GM12878 (cell line): ENCODE measurements around the gene WIPF2. TPM values are rescaled to one million over a fixed set of nuclear protein-coding genes. Genes with fewer than 3 reads are reported as not detected.
A peak's percentile ranks its signal among the peaks of the same experiment; 100 is the strongest.

Experiments used
- ATAC-seq: fragments of 200-7000 bp; cut with Tn5 transposase; 3 replicates; pipeline ENCODE4 v1.9.1; 2020; ENCODE audit warnings: mild to moderate bottlenecking, moderate library complexity
- BruUV-seq: library from RNA; stranded (reverse); fragments of 400-500 nt; replicated peaks from 2 replicates; lab custom pipeline; 2021; lab: Mats Ljungman, UMichigan
- CTCF ChIA-PET: fragments of 300-600 bp; sonication (Branson Sonifier 250); formaldehyde crosslinking; extraction: SDS; loops from one replicate; lab custom pipeline; 2021; ENCODE audit warnings: inconsistent platforms; lab: Yijun Ruan, JAX
- POLR2A ChIA-PET: fragments of 350-600 bp; formaldehyde crosslinking; extraction: SDS; loops from one replicate; lab custom pipeline; 2021; ENCODE audit warnings: inconsistent platforms; lab: Charles Lee
- RAD21 ChIA-PET: fragments of 300-600 bp; sonication (Branson Sonifier 250); formaldehyde crosslinking; loops from one replicate; lab custom pipeline; 2023; ENCODE audit warnings: antibody characterized with exemption; ENCODE audit not compliant: unreplicated experiment; lab: Charles Lee
- SMC1A ChIA-PET: fragments of 300-600 bp; sonication (Branson Sonifier 250); formaldehyde crosslinking; loops from one replicate; lab custom pipeline; 2023; ENCODE audit not compliant: unreplicated experiment, uncharacterized antibody; lab: Charles Lee
- DNase-seq: peaks from one replicate; pipeline ENCODE4 v3.0.0-alpha.2; 2011; ENCODE audit warnings: low read depth, low spot score
- FAIRE-seq: peaks from 3 replicates; lab custom pipeline; 2011; peaks lifted over from hg19 to GRCh38; lab: Jason Lieb, UNC
- H2AFZ ChIP-seq: 2 replicates; pipeline ENCODE4 v1.6.0; 2011; ENCODE audit warnings: low read depth, low read length, control low read depth; ENCODE audit not compliant: control insufficient read depth
- H3K27ac ChIP-seq: 2 replicates; pipeline ENCODE4 v1.5.1; 2011; ENCODE audit warnings: control low read depth; ENCODE audit not compliant: control insufficient read depth, insufficient read depth
- H3K27me3 ChIP-seq, 2 experiments: replicated peaks in 1 of 2; 2 replicates each; pipeline versions ENCODE4 v1.6.0 to v1.6.1; 2011; ENCODE audit warnings: low read length in 1 of 2; ENCODE audit not compliant: control insufficient read depth in 2 of 2, insufficient read depth in 2 of 2
- H3K36me3 ChIP-seq, 2 experiments: 2 replicates each; pipeline ENCODE4 v1.5.1; 2011; ENCODE audit warnings: low read length in 1 of 2; ENCODE audit not compliant: control insufficient read depth in 2 of 2, insufficient read depth in 2 of 2
- H3K4me1 ChIP-seq: 2 replicates; pipeline ENCODE4 v1.6.1; 2011; ENCODE audit warnings: mild to moderate bottlenecking, low read length, moderate library complexity, mixed read lengths; ENCODE audit not compliant: control insufficient read depth, insufficient read depth
- H3K4me2 ChIP-seq: 2 replicates; pipeline ENCODE4 v1.6.0; 2011; ENCODE audit warnings: control low read depth; ENCODE audit not compliant: control insufficient read depth, insufficient read depth
- H3K4me3 ChIP-seq: fragments of 200-600 bp; sonication (generic); 2 replicates; pipeline ENCODE4 v1.5.1; 2016
- H3K79me2 ChIP-seq: 2 replicates; pipeline ENCODE4 v1.6.0; 2011; ENCODE audit warnings: low read length; ENCODE audit not compliant: control insufficient read depth, insufficient read depth
- H3K9ac ChIP-seq: 2 replicates; pipeline ENCODE4 v1.8.0; 2011; ENCODE audit warnings: low read length, control low read depth, mixed read lengths; ENCODE audit not compliant: control insufficient read depth, insufficient read depth
- H3K9me3 ChIP-seq: replicated peaks from 3 replicates; pipeline ENCODE4 v1.5.1; 2011; ENCODE audit warnings: mild to moderate bottlenecking, low read length; ENCODE audit not compliant: control insufficient read depth, insufficient read depth
- H4K20me1 ChIP-seq: 2 replicates; pipeline ENCODE4 v1.6.0; 2011; ENCODE audit not compliant: control insufficient read depth, insufficient read depth
- BCL3 ChIP-seq: IDR thresholded peaks from 2 replicates; pipeline ENCODE4 v1.6.1; 2011; ENCODE audit warnings: borderline replicate concordance, low read depth, mild to moderate bottlenecking, moderate library complexity, low read length; ENCODE audit not compliant: insufficient read depth, poor library complexity, severe bottlenecking
- CHD1 ChIP-seq: IDR thresholded peaks from 2 replicates; pipeline ENCODE4 v1.6.1; 2012; ENCODE audit warnings: low read depth, low read length, improper control_type of control experiment
- CREB1 ChIP-seq: IDR thresholded peaks from 2 replicates; pipeline ENCODE4 v1.6.1; 2012; ENCODE audit warnings: low read depth, mild to moderate bottlenecking, inconsistent platforms
- E4F1 ChIP-seq: fragments of 450-650 bp; IDR thresholded peaks from 2 replicates; pipeline ENCODE4 v1.6.1; 2018; ENCODE audit warnings: borderline replicate concordance, mild to moderate bottlenecking; ENCODE audit not compliant: partially characterized antibody
- EED ChIP-seq: sonication (generic); IDR thresholded peaks from 2 replicates; pipeline ENCODE4 v1.6.1; 2016; ENCODE audit warnings: antibody characterized with exemption, low read depth
- ETV6 ChIP-seq, 2 experiments: fragments of 450-650 bp in 1 of 2; IDR thresholded peaks in 1 of 2; conservative IDR thresholded peaks in 1 of 2; 2 replicates each; pipeline ENCODE4 v1.6.1; 2014; ENCODE audit warnings: antibody characterized with exemption in 1 of 2, borderline replicate concordance in 1 of 2, low read depth in 1 of 2, mild to moderate bottlenecking in 1 of 2, moderate library complexity in 1 of 2
- JUNB ChIP-seq: IDR thresholded peaks from 2 replicates; pipeline ENCODE4 v1.6.1; 2016; ENCODE audit warnings: antibody characterized with exemption, mild to moderate bottlenecking
- MEF2B ChIP-seq: fragments of 450-650 bp; IDR thresholded peaks from 2 replicates; pipeline ENCODE4 v1.6.1; 2018; ENCODE audit warnings: mild to moderate bottlenecking, moderate library complexity; ENCODE audit not compliant: partially characterized antibody, poor library complexity, severe bottlenecking
- MTA2 ChIP-seq: fragments of 450-650 bp; IDR thresholded peaks from 2 replicates; pipeline ENCODE4 v1.6.1; 2016; ENCODE audit warnings: low read depth, mild to moderate bottlenecking, moderate library complexity
- SP1 ChIP-seq: IDR thresholded peaks from one replicate; pipeline ENCODE4 v1.6.1; 2011; ENCODE audit warnings: low read depth, low read length
- ZNF687 ChIP-seq: fragments of 450-650 bp; IDR thresholded peaks from 2 replicates; pipeline ENCODE4 v1.6.1; 2017; ENCODE audit warnings: mild to moderate bottlenecking, moderate library complexity
- WGBS: methylation state at CpG from one replicate; pipeline ENCODE4 v1.1.6; 2016; ENCODE audit warnings: low lambda C conversion rate; ENCODE audit not compliant: insufficient replicate concordance, insufficient coverage; ENCODE audit errors: missing lambda C conversion rate; 5-methylcytosine and 5-hydroxymethylcytosine counted together
- in situ Hi-C: fragments of 300-500 bp; cut with MboI; formaldehyde crosslinking; loops from 9 replicates; pipeline ENCODE4 v1.14.3; 2018; ENCODE audit warnings: mixed read lengths
- intact Hi-C: fragments of 100-400 bp; cut with micrococcal nuclease; formaldehyde crosslinking; loops from one replicate; pipeline ENCODE4 v1.14.2; 2022; ENCODE audit not compliant: unreplicated experiment
- polyA plus RNA-seq, 11 experiments: library from polyadenylated mRNA; depleted of rRNA in 4 of 11; unstranded in 6 of 11; stranded (reverse) in 5 of 11; fragments of >200 nt; fragmentation: Nextera tagmentation in 4 of 11; fragmentation: Illumina TruSeq in 1 of 11; extraction: Ambion mirVana in 4 of 11; extraction: Trizol in 1 of 11; gene quantifications; 1 replicate in 1 of 11; 2 replicates in 10 of 11; pipeline versions ENCODE4 v1.2.1 to v1.2.3, GENCODE V29; 2011 to 2016; ENCODE audit warnings: inconsistent platforms in 2 of 11, missing spikeins in 2 of 11, low read depth in 1 of 11
- total RNA-seq, 4 experiments: library from RNA; depleted of rRNA in 3 of 4; stranded (reverse); fragments of >200 nt in 3 of 4; fragmentation: Illumina TruSeq in 1 of 4; extraction: Trizol in 1 of 4; gene quantifications; 2 replicates each; pipeline versions ENCODE4 v1.2.1 to v1.2.3, GENCODE V29; 2013 to 2021

Gene WIPF2
- total and polyA plus RNA-seq, 10 of the 15 experiments (the other 5 are each of a cell fraction or from before 2014, with no cell fraction given): 4.2 to 20.8 (median 7.1) TPM

GRCh38 chr17:40327244-40327729 lies 108.2 kb downstream of the WIPF2 start (continued):
- TF ChIP-seq MEF2B (no peak), MTA2 (no peak), JUNB (no peak), ETV6 (conservative IDR thresholded peaks at IDR 0.05 in 1 of 2, IDR thresholded peaks at IDR 0.05 in 1 of 2; ENCODE audit: borderline replicate concordance in 1 of 2, low read depth in 1 of 2) (no peak), SP1 (no peak), CREB1 (no peak), E4F1 (no peak), CHD1 (no peak)

GRCh38 chr17:40327735-40328385 lies 108.8 kb downstream of the WIPF2 start:
- ChIA-PET RAD21 (interaction anchor here (1.0 to 12.6 kb wide), 5 partner anchors 13 to 109 kb away, joined by 3 to 156 read pairs (median 6); partner anchors contain the start of gene RARA), POLR2A (interaction anchor here (1.0 to 7.0 kb wide), 2 partner anchors 9 to 17 kb away, joined by 3 to 123 read pairs; partner anchors contain the start of gene RARA), SMC1A (interaction anchor here (0.6 to 11.2 kb wide), 7 partner anchors 12 to 32 kb away, joined by 3 to 172 read pairs (median 4); partner anchors contain the start of gene RARA), CTCF (interaction anchor here (1.0 to 6.6 kb wide), 7 partner anchors 8 to 215 kb away, joined by 3 to 58 read pairs (median 10); partner anchors contain the start of gene RARA)
- DNase-seq: no peak
- Histone ChIP-seq H3K9ac (peak overlapping the region; percentile 75; the same call in 1 of the 2 replicates), H3K27me3 (no peaks in the 10 kb centered on the region), H3K4me3 (0 out of 2 replicates have a peak overlapping the region, but pooled peaks have one; percentile 42), H3K79me2 (peaks cover 93% of the 10 kb centered on the region), H3K9me3 (no peaks in the 10 kb centered on the region), H2AFZ (no peak overlapping the region), H3K4me2 (peak overlapping the region; percentile 100), H3K27ac (peak overlapping the region; percentile 96), H3K4me1 (peaks cover 59% of the 10 kb centered on the region), H4K20me1 (no peaks in the 10 kb centered on the region), H3K36me3 (peaks cover 12 to 19% of the 10 kb centered on the region in 2 experiments; a peak in 3 of 4 replicates)
- no peak for FAIRE-seq
- intact Hi-C loops (no loop called here), in situ Hi-C loops (loop anchor here (10.0 kb wide), 1 partner anchor 1347 kb away; no protein-coding TSS in a partner anchor)
- ATAC-seq: no peak
- no TSS peak for BruUV-seq
- WGBS: 14% methylated on average over 3 of the region's 3 CpGs
- 0 out of 2 replicates have a peak, but pooled peaks have one; percentile 12 for TF ChIP-seq EED
- no peak for TF ChIP-seq ZNF687
- TF ChIP-seq BCL3: no peak
